PC-3 (cell line): ENCODE measurements around the gene MYO6.

ENCODE experiments used
- CTCF ChIP-seq: fragments of 300-600 bp; sonication (generic); conservative IDR thresholded peaks from 2 replicates; pipeline ENCODE4 v1.5.1; 2017; ENCODE audit warnings: antibody characterized with exemption, low read depth, mild to moderate bottlenecking, low read length
- EZH2 ChIP-seq: fragments of 300-600 bp; sonication (generic); IDR thresholded peaks from one replicate; pipeline ENCODE4 v1.6.1; 2017; ENCODE audit warnings: antibody characterized with exemption, mild to moderate bottlenecking, low read length; ENCODE audit not compliant: unreplicated experiment
- EZH2phosphoT487 ChIP-seq: fragments of 300-600 bp; sonication (generic); IDR thresholded peaks from 2 replicates; pipeline ENCODE4 v1.6.1; 2018; ENCODE audit warnings: mild to moderate bottlenecking, antibody characterized with exemption, low read length, borderline replicate concordance

DNA sequence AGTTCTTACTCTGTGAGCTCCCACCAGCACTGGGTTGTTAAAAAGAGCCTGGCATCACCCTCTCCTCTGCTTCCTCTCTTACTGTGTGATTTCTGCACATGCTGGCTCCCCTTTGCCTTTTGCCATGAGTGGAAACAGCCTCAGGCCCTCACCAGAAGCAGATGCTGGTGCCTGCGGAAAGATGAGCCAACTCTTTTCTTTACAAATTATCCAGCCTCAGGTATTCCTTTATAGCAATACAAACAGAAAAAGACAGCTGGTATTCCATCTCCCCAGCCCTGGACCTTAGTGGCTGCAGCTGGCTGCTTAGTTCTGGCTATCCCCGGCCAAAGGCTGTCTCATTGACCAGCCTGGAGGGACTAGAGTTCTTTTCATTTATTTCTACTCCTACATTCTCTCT is 194.3 kb downstream of the MYO6 start:
- TF ChIP-seq CTCF (no peak), EZH2 (no peak), EZH2phosphoT487 (no peak)
